Liver (tissue), 3 donors: Measurements from ENCODE around the gene PIR.

Source experiments
- ATF3 ChIP-seq: IDR thresholded peaks from 2 replicates; pipeline ENCODE4 v1.6.1; 2016; ENCODE audit warnings: antibody characterized with exemption
- EGR1 ChIP-seq, 2 donors: IDR thresholded peaks; 2 replicates each; pipeline ENCODE4 v1.6.1; 2016 to 2018; ENCODE audit warnings: antibody characterized with exemption in 2 of 2, low read depth in 2 of 2
- GABPA ChIP-seq, 2 donors: IDR thresholded peaks in 1 of 2; conservative IDR thresholded peaks in 1 of 2; 2 replicates each; pipeline ENCODE4 v1.6.1; 2016; ENCODE audit warnings: antibody characterized with exemption in 2 of 2, mild to moderate bottlenecking in 1 of 2, moderate library complexity in 1 of 2
- HNF4A ChIP-seq, 2 donors: conservative IDR thresholded peaks; 2 replicates each; pipeline ENCODE4 v1.6.1; 2016; ENCODE audit warnings: antibody characterized with exemption in 2 of 2, mild to moderate bottlenecking in 2 of 2
- JUND ChIP-seq, 2 donors: IDR thresholded peaks; 2 replicates each; pipeline ENCODE4 v1.6.1; 2016; ENCODE audit warnings: antibody characterized with exemption in 2 of 2
- MAX ChIP-seq: IDR thresholded peaks from 2 replicates; pipeline ENCODE4 v1.6.1; 2016; ENCODE audit warnings: antibody characterized with exemption
- RAD21 ChIP-seq, 2 donors: IDR thresholded peaks; 2 replicates each; pipeline ENCODE4 v1.6.1; 2016; ENCODE audit warnings: antibody characterized with exemption in 2 of 2, mild to moderate bottlenecking in 2 of 2
- REST ChIP-seq: IDR thresholded peaks from 2 replicates; pipeline ENCODE4 v1.6.1; 2016; ENCODE audit warnings: antibody characterized with exemption, mild to moderate bottlenecking
- RXRA ChIP-seq, 2 donors: IDR thresholded peaks; 2 replicates each; pipeline ENCODE4 v1.6.1; 2017 to 2018; ENCODE audit warnings: antibody characterized with exemption in 2 of 2, mild to moderate bottlenecking in 1 of 2
- SP1 ChIP-seq: IDR thresholded peaks from 2 replicates; pipeline ENCODE4 v1.6.1; 2018; ENCODE audit warnings: antibody characterized with exemption, mild to moderate bottlenecking
- TAF1 ChIP-seq: conservative IDR thresholded peaks from 2 replicates; pipeline ENCODE4 v1.6.1; 2016; ENCODE audit warnings: antibody characterized with exemption, mild to moderate bottlenecking
- YY1 ChIP-seq: IDR thresholded peaks from 2 replicates; pipeline ENCODE4 v1.6.1; 2016; ENCODE audit warnings: antibody characterized with exemption, mild to moderate bottlenecking
- ZBTB33 ChIP-seq: IDR thresholded peaks from 2 replicates; pipeline ENCODE4 v1.6.1; 2016; ENCODE audit warnings: antibody characterized with exemption
- TF ChIP-seq, protein P1 (sequence below): fragments of 150-350 bp; IDR thresholded peaks from 2 replicates; pipeline ENCODE4 v1.5.1; 2017; ENCODE audit warnings: improper control_type of control experiment, low read depth, low read length; ENCODE audit not compliant: missing input control
- donor health status: healthy.
- donor health status: healthy.

DNA sequence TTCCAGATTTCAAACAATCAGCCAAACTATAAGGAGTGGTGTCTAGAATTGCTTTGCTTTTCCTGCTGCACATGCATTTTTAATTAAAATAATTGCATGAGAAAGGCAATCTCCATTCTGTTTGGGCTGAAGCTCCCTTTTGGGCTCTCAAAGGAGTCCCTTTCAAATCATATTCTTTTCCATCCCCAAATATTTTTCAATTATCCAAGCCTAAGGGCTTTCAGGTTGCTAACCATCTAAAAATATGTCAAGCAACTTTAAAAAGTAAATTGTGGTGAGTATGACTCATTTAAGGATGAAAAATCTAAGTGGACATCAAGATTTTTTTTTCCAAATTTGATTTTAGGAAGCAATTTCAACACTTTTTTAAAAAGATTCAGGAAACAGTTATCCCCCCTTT is 28.4 kb downstream of the PIR start:
- TF ChIP-seq, protein P1, sequence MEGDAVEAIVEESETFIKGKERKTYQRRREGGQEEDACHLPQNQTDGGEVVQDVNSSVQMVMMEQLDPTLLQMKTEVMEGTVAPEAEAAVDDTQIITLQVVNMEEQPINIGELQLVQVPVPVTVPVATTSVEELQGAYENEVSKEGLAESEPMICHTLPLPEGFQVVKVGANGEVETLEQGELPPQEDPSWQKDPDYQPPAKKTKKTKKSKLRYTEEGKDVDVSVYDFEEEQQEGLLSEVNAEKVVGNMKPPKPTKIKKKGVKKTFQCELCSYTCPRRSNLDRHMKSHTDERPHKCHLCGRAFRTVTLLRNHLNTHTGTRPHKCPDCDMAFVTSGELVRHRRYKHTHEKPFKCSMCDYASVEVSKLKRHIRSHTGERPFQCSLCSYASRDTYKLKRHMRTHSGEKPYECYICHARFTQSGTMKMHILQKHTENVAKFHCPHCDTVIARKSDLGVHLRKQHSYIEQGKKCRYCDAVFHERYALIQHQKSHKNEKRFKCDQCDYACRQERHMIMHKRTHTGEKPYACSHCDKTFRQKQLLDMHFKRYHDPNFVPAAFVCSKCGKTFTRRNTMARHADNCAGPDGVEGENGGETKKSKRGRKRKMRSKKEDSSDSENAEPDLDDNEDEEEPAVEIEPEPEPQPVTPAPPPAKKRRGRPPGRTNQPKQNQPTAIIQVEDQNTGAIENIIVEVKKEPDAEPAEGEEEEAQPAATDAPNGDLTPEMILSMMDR: no peak
- no peak for TF ChIP-seq YY1
- TF ChIP-seq EGR1 (IDR thresholded peaks at IDR 0.05; ENCODE audit: low read depth in 2 of 2): no peak
- no peak for TF ChIP-seq RXRA (IDR thresholded peaks at IDR 0.05)
- no peak for TF ChIP-seq REST
- TF ChIP-seq MAX: no peak
- no peak for TF ChIP-seq ZBTB33
- TF ChIP-seq TAF1: no peak
- TF ChIP-seq GABPA (IDR thresholded peaks at IDR 0.05 in 1 of 2, conservative IDR thresholded peaks at IDR 0.05 in 1 of 2): no peak
- TF ChIP-seq RAD21 (IDR thresholded peaks at IDR 0.05): no peak
- TF ChIP-seq ATF3: no peak
- TF ChIP-seq JUND (IDR thresholded peaks at IDR 0.05): no peak
- TF ChIP-seq SP1: no peak
- TF ChIP-seq HNF4A (conservative IDR thresholded peaks at IDR 0.05): no peak
